OCI-LY1 (cell line): Measurements from ENCODE around the gene USF1.

Source experiments
- EZH2 ChIP-seq: fragments of 200-600 bp; sonication (generic), shearing (Covaris generic); IDR thresholded peaks from 2 replicates; pipeline ENCODE4 v1.8.0; 2017; ENCODE audit warnings: borderline replicate concordance, mixed run types, mild to moderate bottlenecking, antibody characterized with exemption, low read length, moderate library complexity, mixed read lengths
- TF ChIP-seq, protein P1 (sequence below): fragments of 200-600 bp; sonication (generic), shearing (Covaris generic); IDR thresholded peaks from 2 replicates; pipeline ENCODE4 v1.5.1; 2017; ENCODE audit warnings: mild to moderate bottlenecking, antibody characterized with exemption, low read length, moderate library complexity, mixed read lengths

GRCh38 chr1:161044908-161045735 is 655 bp downstream of the USF1 start:
- TF ChIP-seq, protein P1, sequence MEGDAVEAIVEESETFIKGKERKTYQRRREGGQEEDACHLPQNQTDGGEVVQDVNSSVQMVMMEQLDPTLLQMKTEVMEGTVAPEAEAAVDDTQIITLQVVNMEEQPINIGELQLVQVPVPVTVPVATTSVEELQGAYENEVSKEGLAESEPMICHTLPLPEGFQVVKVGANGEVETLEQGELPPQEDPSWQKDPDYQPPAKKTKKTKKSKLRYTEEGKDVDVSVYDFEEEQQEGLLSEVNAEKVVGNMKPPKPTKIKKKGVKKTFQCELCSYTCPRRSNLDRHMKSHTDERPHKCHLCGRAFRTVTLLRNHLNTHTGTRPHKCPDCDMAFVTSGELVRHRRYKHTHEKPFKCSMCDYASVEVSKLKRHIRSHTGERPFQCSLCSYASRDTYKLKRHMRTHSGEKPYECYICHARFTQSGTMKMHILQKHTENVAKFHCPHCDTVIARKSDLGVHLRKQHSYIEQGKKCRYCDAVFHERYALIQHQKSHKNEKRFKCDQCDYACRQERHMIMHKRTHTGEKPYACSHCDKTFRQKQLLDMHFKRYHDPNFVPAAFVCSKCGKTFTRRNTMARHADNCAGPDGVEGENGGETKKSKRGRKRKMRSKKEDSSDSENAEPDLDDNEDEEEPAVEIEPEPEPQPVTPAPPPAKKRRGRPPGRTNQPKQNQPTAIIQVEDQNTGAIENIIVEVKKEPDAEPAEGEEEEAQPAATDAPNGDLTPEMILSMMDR, result no peak
- TF ChIP-seq EZH2, result no peak
